K562 (cell line): Measurements from ENCODE around the gene SLC3A2. TPM values are rescaled to one million over a fixed set of nuclear protein-coding genes. Genes with fewer than 3 reads are reported as not detected.

Source experiments
- DNMT1 ChIP-seq: fragments of 450-650 bp; IDR thresholded peaks from 2 replicates; pipeline ENCODE4 v1.6.1; 2016; ENCODE audit warnings: antibody characterized with exemption, mild to moderate bottlenecking
- ERF ChIP-seq: fragments of 450-650 bp; formaldehyde crosslinking; IDR thresholded peaks from 2 replicates; pipeline ENCODE4 v1.4.0; 2020; ENCODE audit warnings: mild to moderate bottlenecking, mixed read lengths
- KLF13 ChIP-seq: fragments of 450-650 bp; IDR thresholded peaks from 2 replicates; pipeline ENCODE4 v1.6.1; 2016; ENCODE audit warnings: missing genetic modification characterization, low read depth, mild to moderate bottlenecking, missing compliant biosample characterization, moderate library complexity, borderline replicate concordance
- MEF2A ChIP-seq: IDR thresholded peaks from 2 replicates; pipeline ENCODE4 v1.6.1; 2011; ENCODE audit warnings: low read depth, mild to moderate bottlenecking, low read length, moderate library complexity; ENCODE audit not compliant: control insufficient read depth
- PRPF4 ChIP-seq: fragments of 200-400 bp; formaldehyde crosslinking; IDR thresholded peaks from one replicate; pipeline ENCODE4 v1.6.1; 2017; ENCODE audit warnings: low read length, low read depth, mild to moderate bottlenecking; ENCODE audit not compliant: insufficient read depth, poor library complexity, severe bottlenecking
- PTRF ChIP-seq: fragments of 450-650 bp; IDR thresholded peaks from 2 replicates; pipeline ENCODE4 v1.6.1; 2016; ENCODE audit warnings: mild to moderate bottlenecking, missing genetic modification characterization, missing compliant biosample characterization
- RBM15 ChIP-seq: fragments of 200-400 bp; formaldehyde crosslinking; IDR thresholded peaks from 2 replicates; pipeline ENCODE4 v1.6.1; 2018; ENCODE audit warnings: mild to moderate bottlenecking, low read length, moderate library complexity; ENCODE audit not compliant: insufficient read depth
- SLC30A9 ChIP-seq: fragments of 250-450 bp; sonication (Bioruptor Pico); IDR thresholded peaks from 2 replicates; pipeline ENCODE4 v1.8.0; 2022; ENCODE audit warnings: mild to moderate bottlenecking, moderate library complexity
- SMC3 ChIP-seq: conservative IDR thresholded peaks from 2 replicates; pipeline ENCODE4 v1.6.1; 2011; ENCODE audit warnings: low read depth, low read length, improper control_type of control experiment; ENCODE audit not compliant: insufficient read depth
- SNRNP70 ChIP-seq: fragments of 200-400 bp; formaldehyde crosslinking; optimal IDR thresholded peaks from 2 replicates; pipeline ENCODE3; 2017; ENCODE audit warnings: low read depth, low read length
- SRSF1 ChIP-seq: fragments of 200-400 bp; formaldehyde crosslinking; IDR thresholded peaks from 2 replicates; pipeline ENCODE4 v1.6.1; 2017; ENCODE audit warnings: mild to moderate bottlenecking, low read depth, low read length, moderate library complexity
- SRSF3 ChIP-seq: fragments of 200-400 bp; formaldehyde crosslinking; IDR thresholded peaks from 2 replicates; pipeline ENCODE4 v1.6.1; 2016; ENCODE audit warnings: mild to moderate bottlenecking, low read length, moderate library complexity; ENCODE audit not compliant: insufficient read depth
- TBL1XR1 ChIP-seq, 2 experiments: IDR thresholded peaks; 2 replicates each; pipeline ENCODE4 v1.6.1; 2012; ENCODE audit warnings: improper control_type of control experiment in 2 of 2, low read length in 2 of 2, mild to moderate bottlenecking in 1 of 2
- TFE3 ChIP-seq: fragments of 450-650 bp; formaldehyde crosslinking; IDR thresholded peaks from 2 replicates; pipeline ENCODE4 v1.4.0; 2020; ENCODE audit warnings: mild to moderate bottlenecking, mixed read lengths
- ZBTB12 ChIP-seq: fragments of 250-450 bp; sonication (Bioruptor Pico); IDR thresholded peaks from 2 replicates; pipeline ENCODE4 v1.4.0; 2020
- ZBTB43 ChIP-seq: sonication (generic); formaldehyde crosslinking; IDR thresholded peaks from 2 replicates; pipeline ENCODE4 v1.8.0; 2023; ENCODE audit warnings: mild to moderate bottlenecking, missing genetic modification reagents
- ZFPM2 ChIP-seq: fragments of 250-450 bp; sonication (Bioruptor Pico); IDR thresholded peaks from 2 replicates; pipeline ENCODE4 v1.5.1; 2022; ENCODE audit warnings: mild to moderate bottlenecking
- ZNF592 ChIP-seq: fragments of 450-650 bp; IDR thresholded peaks from 2 replicates; pipeline ENCODE4 v1.6.1; 2017; ENCODE audit warnings: antibody characterized with exemption, mild to moderate bottlenecking
- polyA plus RNA-seq, 8 experiments: library from polyadenylated mRNA; depleted of rRNA in 4 of 8; stranded (reverse) in 5 of 8; unstranded in 3 of 8; fragments of >200 nt; fragmentation: Nextera tagmentation in 2 of 8; fragmentation: Illumina TruSeq in 1 of 8; extraction: Ambion mirVana in 2 of 8; extraction: Trizol in 1 of 8; gene quantifications; 2 replicates each; pipeline versions ENCODE4 v1.2.1 to v1.2.3, GENCODE V29; 2011 to 2014; ENCODE audit warnings: inconsistent platforms in 1 of 8, missing spikeins in 1 of 8
- total RNA-seq, 7 experiments: library from RNA; depleted of rRNA in 6 of 7; stranded (reverse); fragments of >200 nt in 6 of 7; fragmentation: Illumina TruSeq in 2 of 7; extraction: Trizol in 2 of 7; gene quantifications; 2 replicates each; pipeline versions ENCODE4 v1.2.1 to v1.2.3, GENCODE V29; 2011 to 2021; ENCODE audit warnings: low replicate concordance in 1 of 7

The SLC3A2 gene
- total and polyA plus RNA-seq, 9 of the 15 experiments (the other 6 are each of a cell fraction or from before 2014, with no cell fraction given), result 20.0 to 296 (median 214) TPM

- TF ChIP-seq SRSF3 (no peak), PRPF4 (peak; percentile 19), ZNF592 (no peak), SNRNP70 (no peak), ERF (CRISPR knock-in tag) (no peak), KLF13 (tag) (no peak), SLC30A9 (CRISPR knock-in tag) (no peak), DNMT1 (no peak), TFE3 (CRISPR knock-in tag) (no peak), PTRF (tag) (no peak), RBM15 (no peak), ZBTB43 (no peak; the same call in 1 of the 2 replicates), MEF2A (0 out of 2 replicates have a peak, but pooled peaks have one; percentile 28), ZBTB12 (CRISPR knock-in tag) (no peak), SRSF1 (no peak), TBL1XR1 (IDR thresholded peaks at IDR 0.05; ENCODE audit: low read length in 2 of 2) (no peak; a peak in 1 of 4 replicates), SMC3 (no peak), ZFPM2 (CRISPR knock-in tag) (no peak)
Measured at GRCh38 chr11:62854825-62855570, 25.7 kb upstream of the SLC3A2 start (continued).
